Hepatocyte (in vitro differentiated cells): ENCODE measurements around the gene CCDC93. TPM values are rescaled to one million over a fixed set of nuclear protein-coding genes. Genes with fewer than 3 reads are reported as not detected.

Experiments used
- DNase-seq: peaks from one replicate; pipeline ENCODE4 v3.0.0-alpha.2; 2016; ENCODE audit warnings: low spot score
- H2AFZ ChIP-seq: fragments of 200-600 bp; sonication (generic); 2 replicates; pipeline ENCODE4 v1.6.0; 2016; ENCODE audit warnings: antibody characterized with exemption, mild to moderate bottlenecking
- H3K27ac ChIP-seq: fragments of 200-600 bp; sonication (generic); 2 replicates; pipeline ENCODE4 v1.5.1; 2016; ENCODE audit warnings: mild to moderate bottlenecking
- H3K27me3 ChIP-seq: fragments of 200-600 bp; sonication (generic); 2 replicates; pipeline ENCODE4 v1.6.1; 2016
- H3K36me3 ChIP-seq: fragments of 200-600 bp; sonication (generic); replicated peaks from 2 replicates; pipeline ENCODE4 v1.5.1; 2016; ENCODE audit warnings: low read depth; ENCODE audit not compliant: insufficient read depth
- H3K4me1 ChIP-seq: fragments of 200-600 bp; sonication (generic); 2 replicates; pipeline ENCODE4 v1.5.1; 2016; ENCODE audit warnings: mild to moderate bottlenecking, moderate library complexity; ENCODE audit not compliant: insufficient read depth
- H3K4me2 ChIP-seq: fragments of 200-600 bp; sonication (generic); 2 replicates; pipeline ENCODE4 v1.6.0; 2016
- H3K4me3 ChIP-seq: fragments of 200-600 bp; sonication (generic); 2 replicates; pipeline ENCODE4 v1.5.1; 2016; ENCODE audit warnings: mild to moderate bottlenecking
- H3K79me2 ChIP-seq: fragments of 200-600 bp; sonication (generic); 2 replicates; pipeline ENCODE4 v1.6.0; 2017; ENCODE audit warnings: mild to moderate bottlenecking
- H3K9me2 ChIP-seq: fragments of 200-600 bp; sonication (generic); replicated peaks from 2 replicates; pipeline ENCODE4 v1.6.0; 2017; ENCODE audit warnings: mild to moderate bottlenecking; ENCODE audit not compliant: insufficient read depth
- H3K9me3 ChIP-seq: fragments of 200-600 bp; sonication (generic); 2 replicates; pipeline ENCODE4 v1.5.1; 2016; ENCODE audit warnings: low read depth, mild to moderate bottlenecking
- H4K20me1 ChIP-seq: fragments of 200-600 bp; sonication (generic); 2 replicates; pipeline ENCODE4 v1.6.0; 2016; ENCODE audit warnings: mild to moderate bottlenecking; ENCODE audit not compliant: insufficient read depth, poor library complexity, severe bottlenecking
- CTCF ChIP-seq: fragments of 200-600 bp; sonication (generic); IDR thresholded peaks from 2 replicates; pipeline ENCODE4 v1.5.1; 2016; ENCODE audit warnings: antibody characterized with exemption, mild to moderate bottlenecking; ENCODE audit not compliant: poor library complexity
- EZH2 ChIP-seq: fragments of 200-600 bp; sonication (generic); IDR thresholded peaks from 2 replicates; pipeline ENCODE4 v1.6.1; 2016; ENCODE audit warnings: antibody characterized with exemption, mild to moderate bottlenecking, borderline replicate concordance
- EZH2phosphoT487 ChIP-seq: fragments of 200-600 bp; sonication (generic); IDR thresholded peaks from one replicate; pipeline ENCODE4 v1.6.1; 2018; ENCODE audit warnings: antibody characterized with exemption, mild to moderate bottlenecking, low read depth, moderate library complexity; ENCODE audit not compliant: unreplicated experiment, severe bottlenecking
- WGBS: methylation state at CpG from one replicate; pipeline ENCODE4 v1.1.6; 2016; ENCODE audit warnings: low lambda C conversion rate; ENCODE audit errors: missing lambda C conversion rate; 5-methylcytosine and 5-hydroxymethylcytosine counted together
- polyA plus RNA-seq: library from polyadenylated mRNA; unstranded; fragments of >200 nt; fragmentation: Nextera tagmentation; extraction: Ambion mirVana; gene quantifications from 2 replicates; pipeline ENCODE4 v1.2.1, GENCODE V29; 2016
- total RNA-seq: library from RNA; depleted of rRNA; stranded (reverse); fragments of >200 nt; gene quantifications from 2 replicates; pipeline ENCODE4 v1.2.3, GENCODE V29; 2014

Gene CCDC93
- total and polyA plus RNA-seq, 2 experiments from 2014 or later: 13.2 to 37.4 TPM

- no peaks in the 10 kb centered on the region for H3K9me2 ChIP-seq
- H3K4me3 ChIP-seq: no peak overlapping the region
- H4K20me1 ChIP-seq: no peaks in the 10 kb centered on the region
- no peak for DNase-seq
- no peak overlapping the region for H3K4me2 ChIP-seq
- no peaks in the 10 kb centered on the region for H3K4me1 ChIP-seq
- no peaks in the 10 kb centered on the region for H3K9me3 ChIP-seq
- 86% methylated on average over 3 of the region's 3 CpGs for WGBS
- H3K36me3 ChIP-seq: no peaks in the 10 kb centered on the region
- no peak overlapping the region for H3K27ac ChIP-seq
- no peaks in the 10 kb centered on the region for H3K79me2 ChIP-seq
- H2AFZ ChIP-seq: no peak overlapping the region
- TF ChIP-seq EZH2phosphoT487 (no peak), EZH2 (no peak), CTCF (no peak)
- no peaks in the 10 kb centered on the region for H3K27me3 ChIP-seq
Measured at GRCh38 chr2:117943013-117943672, 70.7 kb downstream of the CCDC93 start.

GRCh38 chr2:117942551-117942950 is 71.3 kb downstream of the CCDC93 start:
- DNase-seq: no peak
- H3K36me3 ChIP-seq: no peaks in the 10 kb centered on the region
- no peak overlapping the region for H3K4me2 ChIP-seq
- 87% methylated on average over 2 of the region's 2 CpGs for WGBS
- H2AFZ ChIP-seq: no peak overlapping the region
- H3K4me3 ChIP-seq: no peak overlapping the region
- no peaks in the 10 kb centered on the region for H3K79me2 ChIP-seq
- no peaks in the 10 kb centered on the region for H3K27me3 ChIP-seq
- no peaks in the 10 kb centered on the region for H3K9me3 ChIP-seq
- H3K9me2 ChIP-seq: no peaks in the 10 kb centered on the region
- no peaks in the 10 kb centered on the region for H4K20me1 ChIP-seq
- no peak for TF ChIP-seq CTCF
- TF ChIP-seq EZH2: no peak
- no peak for TF ChIP-seq EZH2phosphoT487
- H3K27ac ChIP-seq: no peak overlapping the region
- no peaks in the 10 kb centered on the region for H3K4me1 ChIP-seq

GRCh38 chr2:117941693-117942092 is 72.2 kb downstream of the CCDC93 start:
- WGBS: 97% methylated on average over 5 of the region's 5 CpGs
- H2AFZ ChIP-seq: no peak overlapping the region
- no peaks in the 10 kb centered on the region for H3K36me3 ChIP-seq
- no peaks in the 10 kb centered on the region for H3K9me2 ChIP-seq
- no peak for TF ChIP-seq CTCF
- no peak for TF ChIP-seq EZH2phosphoT487
- TF ChIP-seq EZH2: no peak
- H3K9me3 ChIP-seq: no peaks in the 10 kb centered on the region
- no peak for DNase-seq
- H3K4me1 ChIP-seq: no peaks in the 10 kb centered on the region
- no peaks in the 10 kb centered on the region for H4K20me1 ChIP-seq
- no peaks in the 10 kb centered on the region for H3K79me2 ChIP-seq
- H3K4me3 ChIP-seq: no peak overlapping the region
- no peak overlapping the region for H3K4me2 ChIP-seq
- no peak overlapping the region for H3K27ac ChIP-seq
- no peaks in the 10 kb centered on the region for H3K27me3 ChIP-seq

GRCh38 chr2:117940436-117940835 is 73.4 kb downstream of the CCDC93 start:
- no peaks in the 10 kb centered on the region for H3K9me3 ChIP-seq
- H3K4me2 ChIP-seq: no peak overlapping the region
- H3K4me1 ChIP-seq: no peaks in the 10 kb centered on the region
- H3K27me3 ChIP-seq: no peaks in the 10 kb centered on the region
- H3K79me2 ChIP-seq: no peaks in the 10 kb centered on the region
- H3K9me2 ChIP-seq: no peaks in the 10 kb centered on the region
- no peaks in the 10 kb centered on the region for H3K36me3 ChIP-seq
- no peak overlapping the region for H3K4me3 ChIP-seq
- H2AFZ ChIP-seq: no peak overlapping the region
- H3K27ac ChIP-seq: no peak overlapping the region
- no peak for DNase-seq
- TF ChIP-seq EZH2phosphoT487 (no peak), CTCF (no peak), EZH2 (no peak)
- H4K20me1 ChIP-seq: no peaks in the 10 kb centered on the region
